Endothelial cell (in vitro differentiated cells): ENCODE data around the gene STAT3. TPM values are rescaled to one million over a fixed set of nuclear protein-coding genes. Genes with fewer than 3 reads are reported as not detected.
"Not testable (repeated sequence)": the region's sequence is repeated elsewhere in the genome, so short reads cannot be mapped to it uniquely, and the experiment has no call there.

Experiments used
- DNase-seq: peaks from one replicate; pipeline ENCODE4 v3.0.0; 2021; ENCODE audit warnings: low spot score
- H3K27ac Mint-ChIP-seq: one replicate; pipeline ENCODE4 v1.8.0; 2021; ENCODE audit warnings: mixed read lengths, inconsistent platforms; ENCODE audit not compliant: unreplicated experiment
- H3K27me3 Mint-ChIP-seq: one replicate; pipeline ENCODE4 v1.8.0; 2021; ENCODE audit warnings: mild to moderate bottlenecking, moderate library complexity, mixed read lengths, inconsistent platforms; ENCODE audit not compliant: unreplicated experiment
- H3K36me3 Mint-ChIP-seq: one replicate; pipeline ENCODE4 v1.8.0; 2021; ENCODE audit warnings: mild to moderate bottlenecking, low read depth, mixed read lengths, inconsistent platforms; ENCODE audit not compliant: unreplicated experiment
- H3K4me1 Mint-ChIP-seq: one replicate; pipeline ENCODE4 v1.8.0; 2021; ENCODE audit warnings: mild to moderate bottlenecking, mixed read lengths, inconsistent platforms; ENCODE audit not compliant: unreplicated experiment
- H3K4me3 Mint-ChIP-seq: one replicate; pipeline ENCODE4 v1.8.0; 2021; ENCODE audit warnings: mild to moderate bottlenecking, mixed read lengths, inconsistent platforms; ENCODE audit not compliant: unreplicated experiment
- H3K9me3 Mint-ChIP-seq: one replicate; pipeline ENCODE4 v1.8.0; 2021; ENCODE audit warnings: mixed read lengths, inconsistent platforms; ENCODE audit not compliant: unreplicated experiment
- total RNA-seq: library from RNA; stranded (reverse); fragmentation: NEBNext Ultra II Directional; extraction: Animal tissue kit (Norgen Biotek cat#: 25700); gene quantifications from one replicate; pipeline ENCODE4 v1.2.1, GENCODE V29; 2021; ENCODE audit not compliant: unreplicated experiment
- TF ChIP-seq, protein P1 (sequence below): fragments of 200-600 bp; sonication (generic); IDR thresholded peaks from one replicate; pipeline ENCODE4 v1.5.0; 2021; ENCODE audit warnings: antibody characterized with exemption; ENCODE audit not compliant: unreplicated experiment

The STAT3 gene
- total RNA-seq, 1 donor from 2014 or later, result 160 TPM

DNA sequence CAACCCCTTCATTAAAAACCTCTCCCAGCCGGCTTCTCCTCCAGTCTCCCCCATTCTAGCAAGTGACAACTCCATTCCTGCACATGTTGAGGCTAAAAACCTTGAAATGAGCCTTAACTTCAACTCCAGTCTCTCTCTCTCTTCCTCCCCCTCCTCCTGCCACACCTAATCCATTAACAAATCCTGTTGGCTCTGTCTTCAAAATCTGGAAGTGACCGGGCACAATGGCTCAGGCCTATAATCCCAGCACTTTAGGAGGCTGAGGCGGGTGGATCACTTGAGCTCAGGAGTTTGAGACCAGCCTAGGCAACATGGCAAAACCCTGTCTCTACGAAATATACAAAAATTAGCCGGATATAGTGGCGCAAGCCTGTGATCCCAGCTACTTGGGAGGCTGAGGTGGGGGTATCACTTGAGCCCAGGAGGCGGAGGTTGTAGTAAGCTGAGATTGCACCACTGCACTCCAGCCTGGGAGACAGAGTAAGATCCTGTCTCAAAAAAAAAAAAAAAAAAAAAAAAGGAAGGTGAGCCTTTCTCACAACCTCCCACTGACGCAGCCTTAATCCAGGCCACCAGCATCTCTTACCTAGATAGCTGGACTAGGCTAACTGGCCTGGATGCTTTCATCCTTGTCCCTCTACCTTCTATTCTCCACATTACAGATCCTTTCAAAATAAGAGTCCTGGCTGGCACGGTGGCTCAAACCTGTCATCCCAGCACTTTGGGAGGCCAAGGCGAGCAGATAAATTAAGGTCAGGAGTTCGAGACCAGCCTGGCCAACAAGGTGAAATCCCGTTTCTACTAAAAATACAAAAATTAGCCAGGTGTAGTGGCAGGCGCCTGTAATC, 21.8 kb downstream of the STAT3 start:
- peaks cover 22% of the 10 kb centered on the region for H3K4me1 Mint-ChIP-seq
- H3K27me3 Mint-ChIP-seq, DNase-seq, H3K27ac Mint-ChIP-seq, H3K36me3 Mint-ChIP-seq, H3K4me3 Mint-ChIP-seq, H3K9me3 Mint-ChIP-seq: not testable (repeated sequence)

DNA sequence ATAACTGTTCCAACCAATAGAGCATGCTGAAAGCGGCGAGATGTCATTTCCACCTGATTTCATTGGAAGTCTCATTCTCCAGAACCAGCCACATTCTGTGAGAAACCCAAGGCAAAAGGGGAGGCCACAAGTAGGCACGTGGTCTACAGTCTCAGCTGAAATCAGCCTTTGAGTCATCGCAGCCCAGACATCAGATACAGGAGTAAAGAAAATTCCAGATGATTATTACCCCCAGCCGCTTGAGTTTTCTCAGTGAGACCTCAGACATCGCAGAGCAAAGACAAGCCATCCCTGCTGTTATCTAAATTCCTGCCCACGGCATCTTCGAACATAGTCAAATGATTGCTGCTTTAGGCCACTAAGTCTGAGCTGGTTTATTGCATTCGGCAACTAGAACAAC, 23.1 kb downstream of the STAT3 start:
- no peaks in the 10 kb centered on the region for H3K36me3 Mint-ChIP-seq
- no peak for DNase-seq
- H3K27me3 Mint-ChIP-seq, result no peaks in the 10 kb centered on the region
- H3K4me3 Mint-ChIP-seq, result no peak overlapping the region
- TF ChIP-seq, protein P1, sequence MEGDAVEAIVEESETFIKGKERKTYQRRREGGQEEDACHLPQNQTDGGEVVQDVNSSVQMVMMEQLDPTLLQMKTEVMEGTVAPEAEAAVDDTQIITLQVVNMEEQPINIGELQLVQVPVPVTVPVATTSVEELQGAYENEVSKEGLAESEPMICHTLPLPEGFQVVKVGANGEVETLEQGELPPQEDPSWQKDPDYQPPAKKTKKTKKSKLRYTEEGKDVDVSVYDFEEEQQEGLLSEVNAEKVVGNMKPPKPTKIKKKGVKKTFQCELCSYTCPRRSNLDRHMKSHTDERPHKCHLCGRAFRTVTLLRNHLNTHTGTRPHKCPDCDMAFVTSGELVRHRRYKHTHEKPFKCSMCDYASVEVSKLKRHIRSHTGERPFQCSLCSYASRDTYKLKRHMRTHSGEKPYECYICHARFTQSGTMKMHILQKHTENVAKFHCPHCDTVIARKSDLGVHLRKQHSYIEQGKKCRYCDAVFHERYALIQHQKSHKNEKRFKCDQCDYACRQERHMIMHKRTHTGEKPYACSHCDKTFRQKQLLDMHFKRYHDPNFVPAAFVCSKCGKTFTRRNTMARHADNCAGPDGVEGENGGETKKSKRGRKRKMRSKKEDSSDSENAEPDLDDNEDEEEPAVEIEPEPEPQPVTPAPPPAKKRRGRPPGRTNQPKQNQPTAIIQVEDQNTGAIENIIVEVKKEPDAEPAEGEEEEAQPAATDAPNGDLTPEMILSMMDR, result no peak
- no peak overlapping the region for H3K27ac Mint-ChIP-seq
- H3K9me3 Mint-ChIP-seq, result no peaks in the 10 kb centered on the region
- H3K4me1 Mint-ChIP-seq, result peaks cover 22% of the 10 kb centered on the region

DNA sequence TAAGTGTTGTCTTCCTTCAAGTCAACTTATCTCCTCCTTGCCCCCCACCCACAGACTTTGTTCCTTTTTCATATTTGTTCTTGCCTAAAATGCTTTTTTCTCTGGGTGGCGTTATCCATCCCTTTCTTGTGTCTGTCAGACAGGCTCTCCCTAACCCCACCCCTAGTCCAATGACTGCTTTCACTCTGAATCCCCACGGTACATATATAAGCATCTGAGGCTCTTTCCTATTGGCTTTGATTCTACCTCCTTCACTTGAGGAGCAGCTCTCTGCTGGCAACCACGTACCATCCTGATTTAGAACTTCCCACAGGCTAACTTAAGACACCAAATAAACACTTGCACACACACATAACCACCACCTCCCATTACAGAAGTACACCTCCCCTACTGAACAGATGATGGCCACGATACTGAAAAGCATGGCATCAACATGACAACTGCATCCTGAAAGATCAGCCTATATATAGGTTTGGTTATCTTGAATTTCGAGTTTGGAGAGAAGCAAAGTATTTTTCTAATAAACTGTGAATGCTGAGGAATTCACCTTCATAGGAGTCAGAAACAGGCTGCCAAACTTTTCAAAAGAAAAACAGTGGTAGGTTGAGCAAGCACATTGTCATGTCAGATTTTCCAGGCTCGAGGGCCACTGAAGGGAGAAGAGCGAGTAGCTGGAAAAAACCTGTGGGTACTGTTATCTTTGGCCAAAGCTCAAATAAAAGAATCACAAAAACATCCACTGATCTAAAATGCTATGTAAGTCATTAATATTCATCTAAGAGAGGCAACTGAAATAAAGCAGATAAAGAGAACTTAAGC, 24.3 kb downstream of the STAT3 start:
- TF ChIP-seq, protein P1, result no peak
- H3K4me3 Mint-ChIP-seq, result no peak overlapping the region
- no peak overlapping the region for H3K27ac Mint-ChIP-seq
- H3K4me1 Mint-ChIP-seq, result peaks cover 22% of the 10 kb centered on the region
- H3K36me3 Mint-ChIP-seq, result no peaks in the 10 kb centered on the region
- no peak for DNase-seq
- H3K9me3 Mint-ChIP-seq, result no peaks in the 10 kb centered on the region
- H3K27me3 Mint-ChIP-seq, result no peaks in the 10 kb centered on the region

DNA sequence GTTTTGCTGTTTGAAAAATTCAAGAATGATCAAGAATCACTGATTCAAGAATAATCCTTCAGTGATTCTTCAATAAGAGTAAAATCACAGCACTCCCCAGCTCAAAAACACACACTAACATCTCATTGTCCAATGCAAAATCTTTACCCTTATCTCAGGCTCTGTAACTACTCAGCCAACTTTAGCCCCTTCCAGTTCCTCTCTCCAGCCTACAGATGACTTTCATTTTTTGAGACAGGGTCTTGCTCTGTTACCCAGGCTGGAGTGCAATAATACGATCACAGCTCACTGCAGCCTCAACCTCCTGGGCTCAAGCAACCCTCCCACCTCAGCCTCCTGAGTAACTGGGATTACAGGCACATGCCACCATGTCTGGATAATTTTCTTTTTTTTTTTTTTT, 25.0 kb downstream of the STAT3 start:
- H3K9me3 Mint-ChIP-seq, result no peaks in the 10 kb centered on the region
- DNase-seq, result no peak
- H3K36me3 Mint-ChIP-seq, result no peaks in the 10 kb centered on the region
- no peak overlapping the region for H3K4me3 Mint-ChIP-seq
- TF ChIP-seq, protein P1, result no peak
- peaks cover 24% of the 10 kb centered on the region for H3K4me1 Mint-ChIP-seq
- no peak overlapping the region for H3K27ac Mint-ChIP-seq
- H3K27me3 Mint-ChIP-seq, result no peaks in the 10 kb centered on the region

DNA sequence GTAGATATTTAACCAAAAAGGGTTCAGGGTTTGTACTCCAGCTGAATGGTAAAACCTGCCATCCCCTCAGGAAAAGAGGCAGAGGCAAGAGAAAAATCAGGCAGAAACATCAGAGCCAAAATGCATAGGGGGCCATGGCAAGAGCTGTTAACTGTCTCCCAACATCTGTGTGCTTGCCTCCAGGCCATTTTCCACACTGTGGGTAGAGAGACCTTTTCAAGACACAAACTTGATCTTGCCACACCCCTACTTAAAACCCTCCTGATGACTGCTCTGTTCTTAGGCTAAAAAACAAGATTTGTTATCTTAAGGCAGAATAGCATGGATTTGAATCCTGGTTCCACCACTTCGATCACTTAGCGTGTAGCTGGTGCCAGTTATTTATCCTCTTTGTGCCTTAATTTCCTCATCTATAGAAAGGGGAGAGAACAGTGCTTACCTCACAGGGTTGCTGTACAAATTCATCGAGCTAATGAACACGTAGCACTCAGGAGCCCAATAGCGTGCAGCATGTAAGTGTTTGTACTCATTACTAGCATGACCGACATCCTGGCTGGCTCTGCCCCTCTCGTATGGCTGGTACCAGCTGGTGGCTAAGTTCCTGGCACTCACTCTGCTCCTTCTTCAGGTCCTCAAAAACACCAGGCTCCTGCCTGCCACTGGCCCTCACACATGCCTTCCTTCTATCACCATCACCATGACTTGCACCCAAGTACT, 25.8 kb downstream of the STAT3 start:
- Mint-ChIP-seq H3K9me3 (no peaks in the 10 kb centered on the region), H3K4me1 (peaks cover 23% of the 10 kb centered on the region), H3K4me3 (peak overlapping the region; percentile 19), H3K36me3 (no peaks in the 10 kb centered on the region), H3K27me3 (no peaks in the 10 kb centered on the region), H3K27ac (peak overlapping the region; percentile 8)
- no peak for DNase-seq
- TF ChIP-seq, protein P1, result no peak
